ENCODE measurements around the gene TLCD1. TPM values are rescaled to one million over a fixed set of nuclear protein-coding genes. Genes with fewer than 3 reads are reported as not detected.

TLCD1 gene
- total and polyA plus RNA-seq, 2 of the 8 experiments (the other 6 are each of a cell fraction or from before 2014, with no cell fraction given), result 40.7 to 128 TPM

DNA sequence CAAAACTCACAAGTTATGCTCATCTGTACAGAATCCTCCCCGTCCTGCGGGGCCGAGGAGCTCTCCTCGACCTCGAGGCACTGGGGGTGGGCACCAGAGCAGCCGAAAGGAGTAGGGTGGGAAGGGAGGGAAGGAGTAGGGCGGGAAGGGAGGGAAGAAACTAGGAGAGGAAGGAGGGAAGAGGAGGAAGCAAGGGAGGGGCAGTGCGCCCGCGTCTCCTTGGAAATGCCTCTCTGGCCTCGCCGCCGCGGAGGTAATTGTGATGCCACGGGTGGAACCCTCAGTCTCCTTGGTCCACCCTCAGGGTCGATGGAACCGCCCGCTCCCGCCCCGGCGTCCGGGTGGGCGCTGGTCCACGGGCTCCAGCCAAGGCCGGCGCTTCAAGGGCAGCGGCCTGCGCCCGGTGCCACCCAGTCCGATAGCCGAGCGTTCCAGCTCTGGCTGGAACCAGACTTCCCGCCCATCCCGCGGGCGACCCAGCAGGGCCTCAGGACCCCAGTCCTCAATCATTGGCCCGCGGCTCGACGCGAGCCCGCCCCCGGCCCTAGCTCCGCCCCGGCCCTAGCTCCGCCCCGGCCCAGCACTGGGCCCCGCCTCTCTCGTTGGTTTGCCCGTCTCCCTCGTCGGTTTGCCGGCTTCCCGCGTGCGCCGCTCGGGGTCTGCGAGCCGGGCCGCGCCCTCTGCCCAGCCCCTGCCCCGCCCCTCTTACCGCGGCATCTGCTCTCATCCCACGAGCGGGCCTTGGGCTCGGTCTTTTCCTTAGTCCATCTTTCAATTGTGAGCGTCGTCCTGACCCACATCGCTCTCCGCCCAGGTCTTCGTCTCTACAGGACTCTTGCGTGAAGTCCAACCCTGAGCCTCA lies 14.9 kb downstream of the TLCD1 start (continued):
- TF ChIP-seq EZH2 (IDR thresholded peaks at IDR 0.05; ENCODE audit: low read depth, low read length, severe bottlenecking) (no peak), MAFK (IDR thresholded peaks at IDR 0.05; ENCODE audit: low read depth, low read length) (no peak), RAD21 (IDR thresholded peaks at IDR 0.05 in 1 of 2, conservative IDR thresholded peaks at IDR 0.05 in 1 of 2; ENCODE audit: low read depth in 2 of 2, low read length in 2 of 2) (no peak), NANOG (IDR thresholded peaks at IDR 0.05; ENCODE audit: insufficient read depth, low read depth, low read length, poor library complexity, severe bottlenecking) (no peak), CBX8 (IDR thresholded peaks at IDR 0.05; ENCODE audit: borderline replicate concordance, low read depth, low read length) (no peak), TBP (IDR thresholded peaks at IDR 0.05; ENCODE audit: low read depth, low read length) (peak; percentile 89), POU5F1 (IDR thresholded peaks at IDR 0.05; ENCODE audit: low read depth, low read length) (no peak), RNF2 (IDR thresholded peaks at IDR 0.05; ENCODE audit: borderline replicate concordance, low read depth, low read length, missing control alignments, poor library complexity, severe bottlenecking) (no peak)
- TF ChIP-seq, protein P1, sequence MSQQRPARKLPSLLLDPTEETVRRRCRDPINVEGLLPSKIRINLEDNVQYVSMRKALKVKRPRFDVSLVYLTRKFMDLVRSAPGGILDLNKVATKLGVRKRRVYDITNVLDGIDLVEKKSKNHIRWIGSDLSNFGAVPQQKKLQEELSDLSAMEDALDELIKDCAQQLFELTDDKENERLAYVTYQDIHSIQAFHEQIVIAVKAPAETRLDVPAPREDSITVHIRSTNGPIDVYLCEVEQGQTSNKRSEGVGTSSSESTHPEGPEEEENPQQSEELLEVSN (IDR thresholded peaks at IDR 0.05), result peak; percentile 83; the same call in 1 of the 2 replicates
